ENCODE data around the gene SORL1-AS1.

The SORL1-AS1 gene

DNA sequence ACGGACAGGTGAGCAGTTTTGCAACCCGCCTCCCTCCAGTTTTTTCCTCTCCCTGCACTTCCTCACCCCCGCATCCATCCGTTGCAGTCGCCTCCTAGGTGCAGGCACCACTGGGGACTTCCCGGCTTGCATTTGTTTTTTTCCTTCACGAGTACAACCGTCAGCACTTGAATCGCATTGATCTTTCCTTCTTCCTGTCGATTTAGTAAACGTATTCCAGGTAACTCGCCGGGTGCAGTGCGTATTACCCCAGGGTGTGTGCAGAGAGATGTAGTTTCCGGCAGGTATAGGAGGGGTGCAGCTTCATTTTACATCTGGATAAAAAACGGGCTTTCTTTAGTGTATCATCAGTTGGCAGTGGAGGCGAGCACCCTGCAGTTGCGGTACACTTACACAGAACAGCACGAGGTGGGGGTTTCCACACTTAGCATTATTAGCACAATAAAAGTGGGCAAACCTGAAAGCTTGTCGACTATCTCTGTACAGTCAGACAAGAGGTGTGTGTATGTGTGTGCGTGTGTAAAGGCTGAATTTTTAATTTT lies at the start of gene SORL1-AS1:
Gene SORL1-AS1 (minus strand): TSS at position 359 of the 542 bp plus-strand sequence.
- no peaks in the 10 kb centered on the region for H3K9me3 ChIP-seq (ENCODE audit: control insufficient read depth in 2 of 2, low read length in 2 of 2)
- H3K9ac ChIP-seq (ENCODE audit: low read length in 2 of 2) = peak within 1 kb of the TSS; percentile 51 to 65
- no peaks in the 10 kb centered on the region for H3K27me3 ChIP-seq (ENCODE audit: control insufficient read depth in 1 of 2, insufficient read depth in 2 of 2, low read length in 2 of 2)
- no peak within 1 kb of the TSS for H3K27ac ChIP-seq (ENCODE audit: low read length)
- H3K4me3 ChIP-seq (ENCODE audit: low read length in 2 of 2) = peak within 1 kb of the TSS; percentile 90 to 96
- H3K36me3 ChIP-seq (ENCODE audit: control insufficient read depth in 2 of 2, insufficient read depth in 2 of 2, low read length in 2 of 2) = no peaks in the 10 kb centered on the region
- peaks cover 20% of the 10 kb centered on the region for H3K4me1 ChIP-seq (ENCODE audit: control insufficient read depth, insufficient read depth, low read length)

DNA sequence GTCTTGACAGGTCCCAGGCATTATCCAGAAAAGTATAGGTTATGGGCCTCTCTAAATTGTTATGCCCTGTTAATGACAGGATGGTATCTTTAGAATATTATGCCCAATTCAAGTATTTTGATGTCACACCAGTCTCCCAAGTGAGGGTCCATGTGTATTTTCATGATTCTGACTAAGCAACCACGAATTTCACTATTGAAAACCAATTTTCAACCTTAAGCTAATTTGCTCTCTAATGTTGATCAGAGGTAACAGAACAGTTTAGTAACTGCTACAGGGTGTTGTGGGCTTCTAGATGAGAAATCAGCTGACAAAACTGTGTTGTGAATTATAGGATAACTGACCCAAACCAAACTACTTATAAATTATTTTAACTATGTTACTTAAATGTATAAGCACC lies 48.0 kb upstream of the SORL1-AS1 start:
- no peak overlapping the region for H3K27ac ChIP-seq (ENCODE audit: low read length)
- H3K36me3 ChIP-seq (ENCODE audit: control insufficient read depth in 2 of 2, insufficient read depth in 2 of 2, low read length in 2 of 2) = peaks cover 9 to 18% of the 10 kb centered on the region in 2 donors
- H3K4me3 ChIP-seq (ENCODE audit: low read length in 2 of 2) = no peak overlapping the region
- H3K4me1 ChIP-seq (ENCODE audit: control insufficient read depth, insufficient read depth, low read length) = no peaks in the 10 kb centered on the region
- H3K9ac ChIP-seq (ENCODE audit: low read length in 2 of 2) = no peak overlapping the region
- H3K9me3 ChIP-seq (ENCODE audit: control insufficient read depth in 2 of 2, low read length in 2 of 2) = no peaks in the 10 kb centered on the region
- H3K27me3 ChIP-seq (ENCODE audit: control insufficient read depth in 1 of 2, insufficient read depth in 2 of 2, low read length in 2 of 2) = no peaks in the 10 kb centered on the region

DNA sequence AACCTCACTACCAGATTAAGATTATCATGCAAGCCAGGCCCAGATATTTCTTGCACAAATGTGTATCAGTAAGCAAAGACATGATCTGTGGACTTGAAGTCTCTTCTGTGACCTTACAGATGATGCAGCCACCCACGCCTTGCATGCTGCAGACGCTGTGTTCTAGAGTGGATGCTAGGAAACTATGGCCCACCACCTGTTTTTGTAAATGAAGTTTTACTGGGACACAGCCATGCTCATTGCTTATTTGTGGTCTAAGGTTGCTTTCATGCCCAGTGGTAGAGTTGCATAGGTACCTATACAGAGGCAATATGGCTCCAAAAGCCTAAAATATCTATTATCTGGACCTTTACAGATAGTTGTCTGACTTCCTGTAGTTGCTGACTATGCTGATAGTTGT lies 47.5 kb upstream of the SORL1-AS1 start:
- no peaks in the 10 kb centered on the region for H3K4me1 ChIP-seq (ENCODE audit: control insufficient read depth, insufficient read depth, low read length)
- no peaks in the 10 kb centered on the region for H3K27me3 ChIP-seq (ENCODE audit: control insufficient read depth in 1 of 2, insufficient read depth in 2 of 2, low read length in 2 of 2)
- H3K9ac ChIP-seq (ENCODE audit: low read length in 2 of 2) = no peak overlapping the region
- H3K27ac ChIP-seq (ENCODE audit: low read length) = no peak overlapping the region
- peaks cover 9 to 18% of the 10 kb centered on the region in 2 donors for H3K36me3 ChIP-seq (ENCODE audit: control insufficient read depth in 2 of 2, insufficient read depth in 2 of 2, low read length in 2 of 2)
- no peak overlapping the region for H3K4me3 ChIP-seq (ENCODE audit: low read length in 2 of 2)
- no peaks in the 10 kb centered on the region for H3K9me3 ChIP-seq (ENCODE audit: control insufficient read depth in 2 of 2, low read length in 2 of 2)

DNA sequence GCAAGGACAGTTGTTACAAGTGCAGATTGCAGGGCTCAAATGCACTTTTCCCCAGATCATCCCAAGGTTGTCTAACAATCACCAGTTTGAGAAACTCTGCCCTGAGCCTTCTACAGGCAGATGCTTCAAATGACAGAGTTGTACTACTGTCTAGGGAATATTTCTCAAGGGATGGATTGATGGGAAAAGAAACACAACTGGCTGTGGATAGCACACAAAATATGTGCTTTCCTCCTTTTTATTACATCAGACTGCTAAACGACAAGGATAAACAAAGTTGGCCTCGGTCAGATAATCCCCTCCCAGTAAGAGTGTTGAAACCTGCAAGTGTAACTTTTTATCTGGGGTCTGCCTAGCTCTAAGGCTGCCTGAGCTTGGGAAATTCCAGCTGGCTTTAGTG lies 46.6 kb upstream of the SORL1-AS1 start:
- H3K4me1 ChIP-seq (ENCODE audit: control insufficient read depth, insufficient read depth, low read length) = no peaks in the 10 kb centered on the region
- no peaks in the 10 kb centered on the region for H3K27me3 ChIP-seq (ENCODE audit: control insufficient read depth in 1 of 2, insufficient read depth in 2 of 2, low read length in 2 of 2)
- no peaks in the 10 kb centered on the region for H3K9me3 ChIP-seq (ENCODE audit: control insufficient read depth in 2 of 2, low read length in 2 of 2)
- no peak overlapping the region for H3K9ac ChIP-seq (ENCODE audit: low read length in 2 of 2)
- no peak overlapping the region for H3K4me3 ChIP-seq (ENCODE audit: low read length in 2 of 2)
- peaks cover 9 to 18% of the 10 kb centered on the region in 2 donors for H3K36me3 ChIP-seq (ENCODE audit: control insufficient read depth in 2 of 2, insufficient read depth in 2 of 2, low read length in 2 of 2)
- H3K27ac ChIP-seq (ENCODE audit: low read length) = no peak overlapping the region

DNA sequence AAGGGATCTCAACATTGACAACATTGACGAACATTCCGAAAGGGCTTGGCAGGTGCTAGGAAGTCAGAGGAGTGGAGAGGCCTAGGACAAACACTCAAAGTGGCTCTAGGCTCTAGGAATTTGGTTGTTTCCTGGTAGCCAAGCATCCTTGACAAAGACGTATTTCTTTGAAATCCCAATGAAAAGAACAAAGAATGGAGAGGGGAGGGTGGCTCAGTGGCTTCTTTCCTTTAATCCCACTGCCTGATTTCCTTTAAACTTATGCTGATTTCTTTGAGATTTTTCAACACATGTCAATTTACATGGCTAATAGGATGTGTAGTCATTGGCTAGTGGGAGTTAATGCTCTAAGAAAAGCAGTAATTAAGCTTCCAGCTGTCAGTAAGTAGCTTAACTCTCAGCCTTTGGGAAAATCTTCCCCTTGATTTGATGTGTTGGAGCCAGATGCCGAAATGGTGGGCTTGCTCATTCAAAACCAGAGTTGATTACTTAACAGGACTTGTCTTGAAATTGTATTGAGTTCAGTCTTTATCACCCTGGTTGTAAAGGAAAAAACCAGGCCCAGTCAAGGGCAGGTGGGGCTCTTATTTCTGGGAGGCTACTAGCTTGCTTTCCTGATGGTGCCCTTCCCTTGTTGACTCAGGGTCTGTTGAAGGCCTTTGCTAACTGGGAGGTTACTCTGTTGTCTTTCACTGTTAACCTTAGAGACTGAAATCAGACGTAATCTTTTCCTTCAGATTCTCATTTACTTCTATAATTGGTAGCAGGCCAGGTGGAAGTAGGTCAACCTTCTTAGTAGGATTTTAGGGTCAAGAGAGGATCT lies 44.6 kb upstream of the SORL1-AS1 start:
- H3K27me3 ChIP-seq (ENCODE audit: control insufficient read depth in 1 of 2, insufficient read depth in 2 of 2, low read length in 2 of 2) = no peaks in the 10 kb centered on the region
- no peak overlapping the region for H3K9ac ChIP-seq (ENCODE audit: low read length in 2 of 2)
- no peaks in the 10 kb centered on the region for H3K9me3 ChIP-seq (ENCODE audit: control insufficient read depth in 2 of 2, low read length in 2 of 2)
- peaks cover 9 to 18% of the 10 kb centered on the region in 2 donors for H3K36me3 ChIP-seq (ENCODE audit: control insufficient read depth in 2 of 2, insufficient read depth in 2 of 2, low read length in 2 of 2)
- no peaks in the 10 kb centered on the region for H3K4me1 ChIP-seq (ENCODE audit: control insufficient read depth, insufficient read depth, low read length)
- H3K4me3 ChIP-seq (ENCODE audit: low read length in 2 of 2) = no peak overlapping the region
- no peak overlapping the region for H3K27ac ChIP-seq (ENCODE audit: low read length)

DNA sequence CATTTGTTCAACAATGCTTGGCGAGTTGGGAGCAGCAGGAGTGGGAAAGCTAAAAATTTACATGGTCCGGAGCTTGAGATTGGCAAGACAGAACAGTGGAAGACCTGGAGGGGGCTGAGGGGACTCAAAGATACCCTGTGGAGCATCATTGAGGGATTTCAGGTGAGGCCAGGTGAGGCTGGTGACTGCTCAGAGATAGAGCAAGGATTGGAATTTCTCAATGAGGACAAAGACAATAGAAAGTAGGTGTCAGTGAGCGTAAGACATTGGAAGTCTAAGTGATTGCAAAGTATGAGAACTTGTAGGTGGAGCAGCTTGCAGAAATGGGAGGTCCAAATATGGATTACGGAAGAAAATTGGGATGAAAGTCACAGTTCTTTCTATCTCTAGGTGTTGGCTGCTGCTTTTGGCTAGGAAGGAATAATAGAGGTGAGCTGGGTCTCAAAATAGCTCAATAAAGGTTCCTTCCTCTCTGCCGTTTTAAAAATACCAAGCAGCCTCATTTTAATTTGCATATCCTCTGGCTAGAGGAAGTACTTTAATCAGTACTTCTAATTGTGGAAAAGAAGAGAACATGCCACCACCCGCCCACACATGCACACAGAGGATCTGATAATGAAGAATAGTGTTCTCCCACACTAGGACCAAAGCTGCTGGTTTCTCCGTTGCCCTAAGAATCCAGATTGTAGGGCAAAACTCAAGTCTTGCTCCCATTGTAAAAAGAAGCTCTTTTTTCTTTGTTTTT lies 41.8 kb upstream of the SORL1-AS1 start:
- Histone ChIP-seq H3K27ac (ENCODE audit: low read length) (no peak overlapping the region), H3K36me3 (ENCODE audit: control insufficient read depth in 2 of 2, insufficient read depth in 2 of 2, low read length in 2 of 2) (peaks cover 11 to 18% of the 10 kb centered on the region in 2 donors), H3K27me3 (ENCODE audit: control insufficient read depth in 1 of 2, insufficient read depth in 2 of 2, low read length in 2 of 2) (no peaks in the 10 kb centered on the region), H3K9ac (ENCODE audit: low read length in 2 of 2) (no peak overlapping the region), H3K4me1 (ENCODE audit: control insufficient read depth, insufficient read depth, low read length) (no peaks in the 10 kb centered on the region), H3K9me3 (ENCODE audit: control insufficient read depth in 2 of 2, low read length in 2 of 2) (no peaks in the 10 kb centered on the region), H3K4me3 (ENCODE audit: low read length in 2 of 2) (no peak overlapping the region)

DNA sequence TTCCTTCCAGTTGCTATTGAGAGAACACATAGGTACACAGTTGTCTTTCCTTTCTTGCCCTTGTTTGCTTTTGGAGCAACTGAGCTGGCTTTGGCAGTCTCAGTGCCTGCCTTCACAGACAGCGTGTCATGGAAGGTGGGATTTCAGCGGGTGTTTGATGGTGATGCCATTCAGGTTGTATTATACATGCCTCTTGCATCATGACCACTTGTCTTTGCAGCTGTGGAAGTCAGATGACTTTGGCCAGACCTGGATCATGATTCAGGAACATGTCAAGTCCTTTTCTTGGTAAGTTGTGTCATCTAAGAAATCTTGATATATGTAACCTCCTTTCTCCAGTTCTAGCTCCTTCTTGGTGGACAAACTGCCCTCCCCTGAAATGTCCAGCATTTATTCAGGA lies 37.1 kb upstream of the SORL1-AS1 start:
- H3K9ac ChIP-seq (ENCODE audit: low read length in 2 of 2) = no peak overlapping the region
- H3K27ac ChIP-seq (ENCODE audit: low read length) = no peak overlapping the region
- H3K4me3 ChIP-seq (ENCODE audit: low read length in 2 of 2) = no peak overlapping the region
- no peaks in the 10 kb centered on the region for H3K9me3 ChIP-seq (ENCODE audit: control insufficient read depth in 2 of 2, low read length in 2 of 2)
- H3K27me3 ChIP-seq (ENCODE audit: control insufficient read depth in 1 of 2, insufficient read depth in 2 of 2, low read length in 2 of 2) = no peaks in the 10 kb centered on the region
- H3K4me1 ChIP-seq (ENCODE audit: control insufficient read depth, insufficient read depth, low read length) = peaks cover 8% of the 10 kb centered on the region
- H3K36me3 ChIP-seq (ENCODE audit: control insufficient read depth in 2 of 2, insufficient read depth in 2 of 2, low read length in 2 of 2) = peaks cover 0 to 2% of the 10 kb centered on the region in 2 donors

DNA sequence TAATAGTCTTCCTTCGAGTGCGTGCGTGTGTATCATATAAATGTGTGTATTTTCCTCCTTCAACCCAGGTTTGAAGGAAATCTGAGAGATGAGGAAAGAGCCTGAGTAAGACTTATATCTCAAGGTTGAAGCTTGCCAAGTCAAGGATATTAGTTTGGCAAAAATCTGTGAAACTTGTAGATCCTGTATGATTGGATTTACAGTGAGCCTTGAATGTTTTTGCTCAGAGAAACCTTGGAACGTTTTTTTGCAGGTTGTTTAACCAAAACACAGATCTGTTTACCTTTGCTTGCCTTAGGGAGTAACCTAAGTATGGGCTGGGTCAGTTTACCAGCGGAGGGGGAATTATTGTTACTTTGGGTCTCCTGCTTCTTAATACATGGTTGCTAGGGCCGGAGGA lies 35.9 kb upstream of the SORL1-AS1 start:
- no peaks in the 10 kb centered on the region for H3K27me3 ChIP-seq (ENCODE audit: control insufficient read depth in 1 of 2, insufficient read depth in 2 of 2, low read length in 2 of 2)
- H3K27ac ChIP-seq (ENCODE audit: low read length) = no peak overlapping the region
- peaks cover 0 to 2% of the 10 kb centered on the region in 2 donors for H3K36me3 ChIP-seq (ENCODE audit: control insufficient read depth in 2 of 2, insufficient read depth in 2 of 2, low read length in 2 of 2)
- H3K9me3 ChIP-seq (ENCODE audit: control insufficient read depth in 2 of 2, low read length in 2 of 2) = no peaks in the 10 kb centered on the region
- H3K9ac ChIP-seq (ENCODE audit: low read length in 2 of 2) = no peak overlapping the region
- H3K4me1 ChIP-seq (ENCODE audit: control insufficient read depth, insufficient read depth, low read length) = peaks cover 8% of the 10 kb centered on the region
- no peak overlapping the region for H3K4me3 ChIP-seq (ENCODE audit: low read length in 2 of 2)

DNA sequence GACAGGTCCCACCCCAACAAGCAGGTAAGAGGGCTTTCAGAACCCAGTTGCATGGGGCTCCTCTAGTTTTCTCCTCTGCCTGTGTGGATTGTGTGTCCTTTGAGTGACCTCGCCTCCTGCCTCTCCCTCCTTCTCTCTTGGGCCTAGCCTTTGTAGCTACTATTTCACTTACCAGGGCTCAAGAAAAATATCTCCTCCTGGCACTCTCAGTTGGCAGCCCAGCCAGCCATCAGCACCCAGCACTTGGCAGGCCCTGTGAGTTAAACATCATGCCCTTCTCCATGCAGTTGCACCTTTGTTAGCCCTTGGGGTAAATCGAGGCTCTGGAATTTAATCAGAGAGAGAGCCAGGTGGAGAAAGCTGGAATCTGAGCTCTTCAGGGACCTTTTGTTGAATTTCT lies 35.4 kb upstream of the SORL1-AS1 start:
- no peaks in the 10 kb centered on the region for H3K9me3 ChIP-seq (ENCODE audit: control insufficient read depth in 2 of 2, low read length in 2 of 2)
- H3K4me1 ChIP-seq (ENCODE audit: control insufficient read depth, insufficient read depth, low read length) = peaks cover 8% of the 10 kb centered on the region
- H3K27me3 ChIP-seq (ENCODE audit: control insufficient read depth in 1 of 2, insufficient read depth in 2 of 2, low read length in 2 of 2) = no peaks in the 10 kb centered on the region
- peak overlapping the region; percentile 58 for H3K27ac ChIP-seq (ENCODE audit: low read length)
- peaks cover 0 to 2% of the 10 kb centered on the region in 2 donors for H3K36me3 ChIP-seq (ENCODE audit: control insufficient read depth in 2 of 2, insufficient read depth in 2 of 2, low read length in 2 of 2)
- no peak overlapping the region for H3K9ac ChIP-seq (ENCODE audit: low read length in 2 of 2)
- H3K4me3 ChIP-seq (ENCODE audit: low read length in 2 of 2) = peak overlapping the region in 1 of 2 donors; percentile 8

DNA sequence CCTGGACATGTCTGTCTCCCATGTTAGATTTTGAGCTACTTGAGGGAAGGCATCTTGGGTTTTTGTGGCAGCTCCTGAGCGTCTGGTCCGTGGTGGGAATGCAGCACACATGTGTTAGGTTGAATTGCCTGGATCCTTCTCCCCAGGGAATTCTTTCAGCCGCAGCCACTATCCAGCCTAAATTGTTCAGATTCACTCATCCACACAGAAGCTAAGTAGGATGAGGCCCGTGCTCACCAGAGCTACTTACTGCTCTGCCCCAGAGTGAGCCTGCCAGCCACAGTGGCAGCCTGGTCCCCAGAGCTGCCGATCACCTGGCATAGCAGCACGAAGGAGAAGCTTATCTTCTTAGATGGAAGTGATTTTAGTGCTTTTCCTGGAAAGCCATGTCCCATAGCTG lies 34.4 kb upstream of the SORL1-AS1 start:
- Histone ChIP-seq H3K9me3 (ENCODE audit: control insufficient read depth in 2 of 2, low read length in 2 of 2) (no peaks in the 10 kb centered on the region), H3K36me3 (ENCODE audit: control insufficient read depth in 2 of 2, insufficient read depth in 2 of 2, low read length in 2 of 2) (peaks cover 0 to 2% of the 10 kb centered on the region in 2 donors), H3K4me3 (ENCODE audit: low read length in 2 of 2) (no peak overlapping the region), H3K27me3 (ENCODE audit: control insufficient read depth in 1 of 2, insufficient read depth in 2 of 2, low read length in 2 of 2) (no peaks in the 10 kb centered on the region), H3K4me1 (ENCODE audit: control insufficient read depth, insufficient read depth, low read length) (peaks cover 8% of the 10 kb centered on the region), H3K27ac (ENCODE audit: low read length) (peak overlapping the region; percentile 58), H3K9ac (ENCODE audit: low read length in 2 of 2) (no peak overlapping the region)

Measured in stomach smooth muscle (tissue), 2 donors.